Upper lobe of right lung (tissue), 1 donor: ENCODE measurements around the gene PDE11A. TPM values are rescaled to one million over a fixed set of nuclear protein-coding genes. Genes with fewer than 3 reads are reported as not detected.
A peak's percentile ranks its signal among the peaks of the same experiment; 100 is the strongest.
"Not testable (repeated sequence)": the region's sequence is repeated elsewhere in the genome, so short reads cannot be mapped to it uniquely, and the experiment has no call there.

Source experiments
- ATAC-seq: fragments of 200-7000 bp; cut with Tn5 transposase; one replicate; pipeline ENCODE4 v1.9.1; 2020; ENCODE audit warnings: mild to moderate bottlenecking, moderate library complexity
- DNase-seq: peaks from one replicate; pipeline ENCODE4 v3.0.0-alpha.2; 2020
- H3K27ac ChIP-seq: fragments of 200-600 bp; one replicate; pipeline ENCODE4 v1.8.0; 2022
- H3K27me3 ChIP-seq: fragments of 200-600 bp; one replicate; pipeline ENCODE4 v1.8.0; 2022; ENCODE audit warnings: mild to moderate bottlenecking
- H3K36me3 ChIP-seq: fragments of 200-600 bp; one replicate; pipeline ENCODE4 v1.8.0; 2022
- H3K4me1 ChIP-seq: fragments of 200-600 bp; one replicate; pipeline ENCODE4 v1.8.0; 2022
- H3K4me3 ChIP-seq: fragments of 200-600 bp; one replicate; pipeline ENCODE4 v1.8.0; 2022; ENCODE audit warnings: mild to moderate bottlenecking
- H3K9me3 ChIP-seq: fragments of 200-600 bp; one replicate; pipeline ENCODE4 v1.8.0; 2022
- intact Hi-C: fragments of 100-400 bp; cut with DNase I; formaldehyde crosslinking; loops from one replicate; pipeline ENCODE4 v1.11.0; 2022
- total RNA-seq: library from RNA; stranded (reverse); fragmentation: NEBNext Ultra II Directional; extraction: Animal tissue kit (Norgen Biotek cat#: 25700); gene quantifications from one replicate; pipeline ENCODE4 v1.2.1, GENCODE V29; 2021
- TF ChIP-seq, protein P1 (sequence below): fragments of 200-600 bp; IDR thresholded peaks from one replicate; pipeline ENCODE4 v1.8.0; 2022; ENCODE audit warnings: antibody characterized with exemption
- donor health status: DM: no; HTN: yes; CAD: no; lungs with severe emphysema.

The PDE11A gene
- total RNA-seq, 1 donor from 2014 or later = not detected

DNA sequence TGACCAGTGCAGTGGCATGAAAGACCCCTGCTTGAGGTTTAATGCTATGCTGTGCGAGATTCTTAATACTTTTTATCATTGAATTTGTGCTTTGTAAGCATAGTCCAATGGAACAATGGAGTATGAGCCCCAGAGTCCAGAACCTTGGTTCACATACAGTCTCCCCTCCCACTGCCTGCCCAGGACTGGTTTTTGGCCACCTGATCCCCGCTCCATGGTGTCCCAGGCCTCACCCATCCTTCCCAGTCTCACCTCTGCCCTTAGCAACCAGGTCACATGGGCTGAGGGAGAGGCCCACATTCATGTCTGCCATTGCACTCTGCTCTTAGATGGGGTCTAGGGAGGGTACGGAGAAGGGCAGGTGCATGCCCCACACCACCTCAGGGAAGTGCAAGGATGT is 6.3 kb downstream of the PDE11A start:
- ATAC-seq (peak; percentile 27), DNase-seq (no peak)
- TF ChIP-seq, protein P1, sequence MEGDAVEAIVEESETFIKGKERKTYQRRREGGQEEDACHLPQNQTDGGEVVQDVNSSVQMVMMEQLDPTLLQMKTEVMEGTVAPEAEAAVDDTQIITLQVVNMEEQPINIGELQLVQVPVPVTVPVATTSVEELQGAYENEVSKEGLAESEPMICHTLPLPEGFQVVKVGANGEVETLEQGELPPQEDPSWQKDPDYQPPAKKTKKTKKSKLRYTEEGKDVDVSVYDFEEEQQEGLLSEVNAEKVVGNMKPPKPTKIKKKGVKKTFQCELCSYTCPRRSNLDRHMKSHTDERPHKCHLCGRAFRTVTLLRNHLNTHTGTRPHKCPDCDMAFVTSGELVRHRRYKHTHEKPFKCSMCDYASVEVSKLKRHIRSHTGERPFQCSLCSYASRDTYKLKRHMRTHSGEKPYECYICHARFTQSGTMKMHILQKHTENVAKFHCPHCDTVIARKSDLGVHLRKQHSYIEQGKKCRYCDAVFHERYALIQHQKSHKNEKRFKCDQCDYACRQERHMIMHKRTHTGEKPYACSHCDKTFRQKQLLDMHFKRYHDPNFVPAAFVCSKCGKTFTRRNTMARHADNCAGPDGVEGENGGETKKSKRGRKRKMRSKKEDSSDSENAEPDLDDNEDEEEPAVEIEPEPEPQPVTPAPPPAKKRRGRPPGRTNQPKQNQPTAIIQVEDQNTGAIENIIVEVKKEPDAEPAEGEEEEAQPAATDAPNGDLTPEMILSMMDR = no peak
- Histone ChIP-seq H3K27ac (no peak overlapping the region), H3K4me1 (no peaks in the 10 kb centered on the region), H3K9me3 (no peaks in the 10 kb centered on the region), H3K36me3 (no peaks in the 10 kb centered on the region), H3K27me3 (peaks cover 12% of the 10 kb centered on the region), H3K4me3 (no peak overlapping the region)
- intact Hi-C loops = no loop called here

DNA sequence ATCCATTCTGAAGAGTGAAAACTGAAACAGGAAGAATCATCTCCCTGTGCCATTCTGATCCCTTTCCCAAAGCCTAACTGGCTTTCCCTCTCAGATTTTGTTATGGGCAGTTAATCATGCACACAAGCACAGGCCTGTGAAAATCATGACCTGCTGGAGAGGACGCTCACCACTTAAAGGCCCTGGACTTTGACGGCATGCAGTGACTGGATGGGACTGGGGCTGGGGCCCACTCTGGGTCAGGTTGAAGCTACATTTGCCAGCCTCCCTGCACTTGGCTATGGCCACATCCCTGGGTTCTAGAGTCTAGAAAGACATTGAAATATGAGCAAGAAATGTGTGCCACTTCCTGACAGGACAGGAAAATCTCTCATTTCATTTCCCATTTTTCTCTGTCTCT is 12.9 kb downstream of the PDE11A start:
- ATAC-seq = no peak
- Histone ChIP-seq H3K4me1 (no peaks in the 10 kb centered on the region), H3K27ac (no peak overlapping the region), H3K9me3 (no peaks in the 10 kb centered on the region), H3K4me3 (no peak overlapping the region), H3K36me3 (no peaks in the 10 kb centered on the region), H3K27me3 (no peaks in the 10 kb centered on the region)
- intact Hi-C loops = no loop called here
- TF ChIP-seq, protein P1 = no peak
- no peak for DNase-seq

DNA sequence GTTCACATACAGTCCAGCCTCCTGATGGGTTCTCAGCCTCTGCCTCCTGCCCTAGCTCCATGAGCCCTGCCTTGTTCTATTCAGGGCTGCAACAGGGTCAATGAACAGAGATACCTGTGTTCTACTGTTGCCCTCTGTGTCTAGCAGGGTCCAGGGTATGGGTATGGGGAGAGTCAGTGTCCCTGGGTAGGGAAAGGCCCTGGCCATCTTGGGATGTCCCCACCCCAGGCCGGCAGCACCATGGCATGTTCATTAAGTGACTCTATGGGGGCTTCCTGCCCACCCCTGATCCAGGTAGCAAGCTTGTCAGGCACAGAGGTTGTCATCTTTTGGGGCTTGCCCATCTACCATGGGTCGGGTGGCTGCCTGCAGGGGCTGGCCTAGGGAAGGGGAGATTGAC is 13.5 kb downstream of the PDE11A start:
- Histone ChIP-seq H3K9me3 (no peaks in the 10 kb centered on the region), H3K4me1 (no peaks in the 10 kb centered on the region), H3K36me3 (no peaks in the 10 kb centered on the region), H3K27me3 (no peaks in the 10 kb centered on the region), H3K27ac (no peak overlapping the region), H3K4me3 (no peak overlapping the region)
- intact Hi-C loops = no loop called here
- DNase-seq = no peak
- TF ChIP-seq, protein P1 = no peak
- peak; percentile 17 for ATAC-seq

DNA sequence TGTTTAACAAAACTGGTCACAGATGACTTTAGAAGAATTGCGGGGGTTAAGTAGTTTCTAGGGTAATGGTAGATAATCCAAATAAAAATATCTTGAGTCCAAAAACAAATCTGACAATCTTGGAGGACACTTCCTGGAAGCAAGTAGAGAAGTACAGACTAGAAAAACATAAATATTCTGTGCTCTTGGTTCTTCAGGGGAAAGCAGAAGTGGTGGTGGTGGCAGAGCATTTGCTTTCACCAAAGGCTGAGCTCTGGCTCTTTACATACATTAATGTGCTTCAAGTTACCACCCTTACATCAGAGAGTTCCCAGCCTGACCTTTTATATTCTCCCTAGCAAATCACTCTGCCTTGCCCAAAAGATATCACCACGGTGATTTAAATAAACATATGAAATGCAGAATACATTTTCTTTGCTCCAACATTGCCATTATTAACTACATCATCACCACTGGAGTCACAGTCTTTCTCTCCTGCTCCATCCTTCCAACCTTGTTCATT is 15.3 kb downstream of the PDE11A start:
- ATAC-seq = no peak
- Histone ChIP-seq H3K4me1 (no peaks in the 10 kb centered on the region), H3K27me3 (no peaks in the 10 kb centered on the region), H3K4me3 (no peak overlapping the region), H3K36me3 (no peaks in the 10 kb centered on the region), H3K27ac (no peak overlapping the region), H3K9me3 (no peaks in the 10 kb centered on the region)
- TF ChIP-seq, protein P1 = no peak
- no peak for DNase-seq
- intact Hi-C loops = no loop called here

DNA sequence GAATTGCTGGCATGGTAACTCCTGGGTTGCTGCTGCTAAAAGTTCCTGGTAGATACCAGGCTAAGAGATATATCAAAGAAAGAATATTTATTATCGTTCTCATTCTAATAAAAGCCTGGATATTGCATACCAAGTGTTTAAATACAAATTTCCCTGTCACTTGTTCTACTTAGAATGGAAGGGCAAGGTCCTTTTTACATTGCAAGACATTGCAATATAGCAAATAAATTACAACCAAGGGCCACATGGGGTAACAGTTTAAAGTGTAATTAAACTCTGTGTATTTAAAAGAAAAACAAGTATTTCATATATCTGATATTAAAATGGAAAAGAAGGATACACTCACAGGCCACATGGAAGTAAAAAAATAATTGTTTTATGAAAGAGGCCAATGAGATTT is 16.2 kb downstream of the PDE11A start:
- ATAC-seq = no peak

DNA sequence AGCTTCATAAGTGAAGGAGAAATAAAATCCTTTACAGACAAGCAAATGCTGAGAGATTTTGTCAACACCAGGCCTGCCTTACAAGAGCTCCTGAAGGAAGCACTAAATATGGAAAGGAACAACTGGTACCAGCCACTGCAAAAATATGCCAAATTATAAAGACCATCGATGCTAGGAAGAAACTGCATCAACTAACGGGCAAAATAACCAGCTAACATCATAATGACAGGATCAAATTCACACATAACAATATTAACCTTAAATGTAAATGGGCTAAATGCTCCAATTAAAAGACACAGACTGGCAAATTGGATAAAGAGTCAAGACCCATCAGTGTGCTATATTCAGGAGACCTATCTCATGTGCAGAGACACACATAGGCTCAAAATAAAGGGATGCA is 21.3 kb downstream of the PDE11A start:
- H3K4me3 ChIP-seq, DNase-seq, H3K4me1 ChIP-seq, H3K9me3 ChIP-seq, intact Hi-C loops, H3K27me3 ChIP-seq, ATAC-seq, H3K36me3 ChIP-seq, H3K27ac ChIP-seq: not testable (repeated sequence)

More for the DNA sequence above, 16.2 kb downstream of the PDE11A start:
- Histone ChIP-seq H3K27ac (no peak overlapping the region), H3K4me3 (no peak overlapping the region), H3K9me3 (no peaks in the 10 kb centered on the region), H3K27me3 (no peaks in the 10 kb centered on the region), H3K36me3 (no peaks in the 10 kb centered on the region), H3K4me1 (no peaks in the 10 kb centered on the region)
- DNase-seq = no peak
- TF ChIP-seq, protein P1 = no peak
- intact Hi-C loops = no loop called here
